Type B pancreatic cell (in vitro differentiated cells): ENCODE measurements around the gene RPL26. TPM values are rescaled to one million over a fixed set of nuclear protein-coding genes. Genes with fewer than 3 reads are reported as not detected.
A peak's percentile ranks its signal among the peaks of the same experiment; 100 is the strongest.
"Not testable (repeated sequence)": the region's sequence is repeated elsewhere in the genome, so short reads cannot be mapped to it uniquely, and the experiment has no call there.

ENCODE experiments used
- DNase-seq: peaks from one replicate; pipeline ENCODE4 v3.0.0; 2021; ENCODE audit warnings: mixed read lengths; ENCODE audit not compliant: unreplicated experiment; ENCODE audit errors: extremely low spot score
- H3K27ac Mint-ChIP-seq: 2 replicates; pipeline ENCODE4 v1.8.0; 2021; ENCODE audit warnings: mild to moderate bottlenecking, mixed read lengths
- H3K27me3 Mint-ChIP-seq: 2 replicates; pipeline ENCODE4 v1.8.0; 2021; ENCODE audit warnings: mixed read lengths
- H3K36me3 Mint-ChIP-seq: 2 replicates; pipeline ENCODE4 v1.8.0; 2021; ENCODE audit warnings: mixed read lengths
- H3K4me1 Mint-ChIP-seq: one replicate; pipeline ENCODE4 v1.8.0; 2021; ENCODE audit warnings: mixed read lengths; ENCODE audit not compliant: unreplicated experiment
- H3K4me3 Mint-ChIP-seq: 2 replicates; pipeline ENCODE4 v1.8.0; 2021; ENCODE audit warnings: mild to moderate bottlenecking, mixed read lengths
- H3K9me3 Mint-ChIP-seq: 2 replicates; pipeline ENCODE4 v1.8.0; 2021; ENCODE audit warnings: mixed read lengths
- CTCF ChIP-seq: fragments of 200-600 bp; sonication (generic); conservative IDR thresholded peaks from 2 replicates; pipeline ENCODE4 v1.5.0; 2021; ENCODE audit warnings: antibody characterized with exemption, mild to moderate bottlenecking
- total RNA-seq: library from RNA; stranded (reverse); gene quantifications from 2 replicates; pipeline ENCODE4 v1.2.1, GENCODE V29; 2021; ENCODE audit warnings: low replicate concordance

Gene RPL26
- total RNA-seq, 1 donor from 2014 or later: 2,046 TPM

DNA sequence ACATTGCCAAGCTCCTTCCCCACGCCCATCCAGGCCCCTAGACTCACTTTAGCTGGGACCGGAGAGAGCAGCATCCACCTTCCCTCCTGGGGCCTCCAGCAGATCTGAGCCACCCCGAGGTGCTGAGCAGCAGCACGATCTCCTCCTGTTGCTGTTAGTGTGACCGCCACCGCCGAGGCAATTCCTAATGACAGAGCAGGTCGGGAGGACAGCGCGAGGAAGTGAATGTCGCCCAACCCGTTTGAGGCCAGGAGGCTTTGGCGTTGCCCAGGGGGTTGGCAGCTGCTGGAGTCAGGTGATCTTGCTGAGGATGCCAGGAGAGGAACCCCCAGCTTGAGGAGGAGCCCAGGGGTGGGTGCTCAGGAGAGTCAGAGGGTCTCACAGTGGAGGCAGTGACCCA is 14.6 kb upstream of the RPL26 start, which contains the start of gene RNF222:
RNF222 (minus strand) TSS at position 192 of the 400 bp plus-strand sequence. CDS start 4,366 bp downstream, outside the sequence.
- Mint-ChIP-seq H3K4me1 (peaks cover 3% of the 10 kb centered on the region), H3K4me3 (peak within 1 kb of the TSS; percentile 79), H3K9me3 (no peaks in the 10 kb centered on the region), H3K27ac (peak within 1 kb of the TSS; percentile 86), H3K36me3 (no peaks in the 10 kb centered on the region), H3K27me3 (peaks cover 51% of the 10 kb centered on the region)
- no peak for DNase-seq
- TF ChIP-seq CTCF: no peak

- not testable (repeated sequence) for DNase-seq, H3K27ac Mint-ChIP-seq, H3K9me3 Mint-ChIP-seq, H3K4me1 Mint-ChIP-seq, H3K4me3 Mint-ChIP-seq, H3K36me3 Mint-ChIP-seq
- H3K27me3 Mint-ChIP-seq: peaks cover 39% of the 10 kb centered on the region
These were observed 11.5 kb upstream of the RPL26 start for GRCh38 chr17:8394497-8394896.

GRCh38 chr17:8393470-8394231 is 10.7 kb upstream of the RPL26 start:
- H3K27me3 Mint-ChIP-seq: peaks cover 38% of the 10 kb centered on the region
- TF ChIP-seq CTCF: no peak
- DNase-seq: no peak
- H3K9me3 Mint-ChIP-seq: no peaks in the 10 kb centered on the region
- no peaks in the 10 kb centered on the region for H3K36me3 Mint-ChIP-seq
- H3K27ac Mint-ChIP-seq: peak overlapping the region; percentile 92
- H3K4me1 Mint-ChIP-seq: peaks cover 3% of the 10 kb centered on the region
- peak overlapping the region; percentile 36 for H3K4me3 Mint-ChIP-seq

DNA sequence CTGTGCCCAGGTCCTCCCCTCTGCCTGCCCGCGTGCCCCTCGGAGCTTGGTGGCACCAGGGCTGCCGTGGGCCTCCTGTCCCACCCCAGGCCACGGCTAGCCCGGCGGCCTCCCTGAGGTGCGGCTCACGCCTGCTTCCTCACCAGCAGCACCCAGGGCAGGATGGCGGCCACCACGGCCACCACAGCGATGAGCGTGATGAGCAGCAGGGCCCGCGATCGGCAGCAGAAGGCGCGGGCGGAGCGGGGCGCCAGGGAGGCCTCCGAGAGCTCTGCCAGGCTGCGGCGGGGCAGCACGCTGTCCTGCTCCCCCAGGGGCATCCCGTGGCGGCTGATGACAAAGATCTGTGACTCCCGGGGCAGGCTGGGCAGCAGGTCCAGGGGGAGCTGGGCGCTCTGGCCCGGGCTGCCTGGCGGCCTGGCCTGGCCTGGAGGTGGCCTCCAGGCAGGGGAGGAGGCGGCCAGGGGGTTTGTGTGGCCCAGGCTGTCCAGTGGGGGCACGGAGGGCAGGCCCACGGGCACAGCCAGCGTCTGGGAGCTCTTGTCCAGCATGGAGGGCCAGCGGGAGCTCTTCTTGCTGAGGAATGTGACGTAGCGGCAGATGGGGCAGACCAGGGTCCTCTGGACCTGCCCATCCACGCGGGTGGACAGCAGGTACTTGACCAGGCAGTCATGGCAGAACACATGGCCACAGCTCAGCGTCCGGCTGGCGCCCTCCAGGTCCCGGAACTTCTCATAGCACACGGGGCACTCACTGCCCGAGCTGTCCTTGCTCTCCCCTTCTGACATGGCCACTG is 9.9 kb upstream of the RPL26 start:
- H3K36me3 Mint-ChIP-seq: no peaks in the 10 kb centered on the region
- peaks cover 3% of the 10 kb centered on the region for H3K4me1 Mint-ChIP-seq
- H3K4me3 Mint-ChIP-seq: no peak overlapping the region
- H3K27ac Mint-ChIP-seq: peak overlapping the region; percentile 92
- H3K27me3 Mint-ChIP-seq: peaks cover 31% of the 10 kb centered on the region
- H3K9me3 Mint-ChIP-seq: no peaks in the 10 kb centered on the region
- no peak for DNase-seq
- no peak for TF ChIP-seq CTCF

GRCh38 chr17:8392274-8392673 is 9.3 kb upstream of the RPL26 start:
- Mint-ChIP-seq H3K27ac (no peak overlapping the region), H3K4me1 (no peaks in the 10 kb centered on the region), H3K4me3 (no peak overlapping the region), H3K36me3 (no peaks in the 10 kb centered on the region), H3K9me3 (no peaks in the 10 kb centered on the region), H3K27me3 (peaks cover 25% of the 10 kb centered on the region)
- DNase-seq: no peak
- TF ChIP-seq CTCF: no peak

DNA sequence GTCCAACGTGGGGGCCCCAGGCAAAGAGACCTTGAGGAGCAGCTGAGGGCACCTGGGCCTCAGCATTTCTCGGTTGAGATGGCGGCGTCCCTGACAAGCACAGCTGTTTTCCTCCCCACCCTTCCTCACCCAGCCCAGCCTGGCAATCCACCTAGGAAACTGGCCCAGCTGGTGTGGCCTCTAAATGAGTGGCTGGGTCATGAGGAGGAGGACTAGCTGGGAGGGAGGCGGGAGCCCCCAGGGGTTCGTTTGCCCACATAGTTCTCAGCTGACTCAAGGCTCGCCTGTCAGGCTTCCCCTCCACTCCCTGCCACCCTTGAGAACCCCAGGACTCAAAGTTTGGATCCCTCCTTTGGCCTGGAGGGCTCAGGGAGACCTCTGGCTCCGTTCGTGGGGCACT is 8.7 kb upstream of the RPL26 start:
- H3K27ac Mint-ChIP-seq: peak overlapping the region; percentile 31
- peaks cover 24% of the 10 kb centered on the region for H3K27me3 Mint-ChIP-seq
- no peaks in the 10 kb centered on the region for H3K9me3 Mint-ChIP-seq
- no peak for TF ChIP-seq CTCF
- peaks cover 2% of the 10 kb centered on the region for H3K4me1 Mint-ChIP-seq
- H3K4me3 Mint-ChIP-seq: no peak overlapping the region
- no peak for DNase-seq
- no peaks in the 10 kb centered on the region for H3K36me3 Mint-ChIP-seq
